Ishikawa (cell line): ENCODE results near the gene JPH3.

Experiments used
- CEBPB ChIP-seq: IDR thresholded peaks from 2 replicates; pipeline ENCODE4 v1.6.1; 2012
- CREB1 ChIP-seq: IDR thresholded peaks from 2 replicates; pipeline ENCODE4 v1.6.1; 2012; ENCODE audit warnings: low read depth
- EGR1 ChIP-seq: IDR thresholded peaks from 2 replicates; pipeline ENCODE4 v1.6.1; 2012
- EP300 ChIP-seq: IDR thresholded peaks from 2 replicates; pipeline ENCODE4 v1.6.1; 2012; ENCODE audit warnings: borderline replicate concordance
- FOXM1 ChIP-seq: IDR thresholded peaks from 2 replicates; pipeline ENCODE4 v1.6.1; 2012; ENCODE audit warnings: low read depth, borderline replicate concordance
- RAD21 ChIP-seq: IDR thresholded peaks from 2 replicates; pipeline ENCODE4 v1.6.1; 2012; ENCODE audit warnings: low read depth
- TAF1 ChIP-seq: IDR thresholded peaks from 2 replicates; pipeline ENCODE4 v1.6.1; 2012; ENCODE audit warnings: low read depth, mild to moderate bottlenecking
- TCF12 ChIP-seq: IDR thresholded peaks from 2 replicates; pipeline ENCODE4 v1.6.1; 2012; ENCODE audit warnings: low read depth
- TEAD4 ChIP-seq: IDR thresholded peaks from 2 replicates; pipeline ENCODE4 v1.6.1; 2012
- YY1 ChIP-seq: IDR thresholded peaks from 2 replicates; pipeline ENCODE4 v1.6.1; 2012; ENCODE audit warnings: low read depth
- TF ChIP-seq, protein P1 (sequence below): IDR thresholded peaks from 2 replicates; pipeline ENCODE4 v1.6.1; 2012
- TF ChIP-seq, protein P2 (sequence below): IDR thresholded peaks from 2 replicates; pipeline ENCODE4 v1.6.1; 2012; ENCODE audit warnings: low read depth, mild to moderate bottlenecking
- TF ChIP-seq, protein P3 (sequence below): IDR thresholded peaks from 2 replicates; pipeline ENCODE4 v1.6.1; 2012

DNA sequence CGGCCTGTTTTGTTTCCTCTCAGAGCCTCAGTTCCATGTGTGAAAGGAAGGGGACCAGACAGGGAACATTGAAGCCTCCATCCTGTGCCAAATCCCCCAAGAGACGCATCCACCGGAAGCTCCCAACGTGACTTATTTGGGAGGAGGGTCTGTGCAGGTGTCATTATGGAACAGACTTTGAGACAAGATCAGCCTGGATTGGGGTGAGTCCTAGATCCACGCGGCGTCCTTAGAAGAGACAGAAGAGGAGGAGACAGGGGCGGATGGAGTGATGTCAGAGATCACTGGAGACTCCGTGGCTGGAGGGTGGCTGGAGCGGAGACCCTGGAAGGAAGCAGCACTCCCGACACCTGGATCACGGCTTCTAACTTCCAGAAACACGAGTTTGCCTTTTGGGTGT lies 83.5 kb downstream of the JPH3 start:
- no peak for TF ChIP-seq CREB1
- TF ChIP-seq EGR1, result no peak
- TF ChIP-seq, protein P1, sequence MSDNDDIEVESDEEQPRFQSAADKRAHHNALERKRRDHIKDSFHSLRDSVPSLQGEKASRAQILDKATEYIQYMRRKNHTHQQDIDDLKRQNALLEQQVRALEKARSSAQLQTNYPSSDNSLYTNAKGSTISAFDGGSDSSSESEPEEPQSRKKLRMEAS, result no peak
- TF ChIP-seq EP300, result no peak
- TF ChIP-seq TCF12, result no peak
- TF ChIP-seq TEAD4, result no peak
- no peak for TF ChIP-seq CEBPB
- TF ChIP-seq YY1, result no peak
- TF ChIP-seq, protein P2, sequence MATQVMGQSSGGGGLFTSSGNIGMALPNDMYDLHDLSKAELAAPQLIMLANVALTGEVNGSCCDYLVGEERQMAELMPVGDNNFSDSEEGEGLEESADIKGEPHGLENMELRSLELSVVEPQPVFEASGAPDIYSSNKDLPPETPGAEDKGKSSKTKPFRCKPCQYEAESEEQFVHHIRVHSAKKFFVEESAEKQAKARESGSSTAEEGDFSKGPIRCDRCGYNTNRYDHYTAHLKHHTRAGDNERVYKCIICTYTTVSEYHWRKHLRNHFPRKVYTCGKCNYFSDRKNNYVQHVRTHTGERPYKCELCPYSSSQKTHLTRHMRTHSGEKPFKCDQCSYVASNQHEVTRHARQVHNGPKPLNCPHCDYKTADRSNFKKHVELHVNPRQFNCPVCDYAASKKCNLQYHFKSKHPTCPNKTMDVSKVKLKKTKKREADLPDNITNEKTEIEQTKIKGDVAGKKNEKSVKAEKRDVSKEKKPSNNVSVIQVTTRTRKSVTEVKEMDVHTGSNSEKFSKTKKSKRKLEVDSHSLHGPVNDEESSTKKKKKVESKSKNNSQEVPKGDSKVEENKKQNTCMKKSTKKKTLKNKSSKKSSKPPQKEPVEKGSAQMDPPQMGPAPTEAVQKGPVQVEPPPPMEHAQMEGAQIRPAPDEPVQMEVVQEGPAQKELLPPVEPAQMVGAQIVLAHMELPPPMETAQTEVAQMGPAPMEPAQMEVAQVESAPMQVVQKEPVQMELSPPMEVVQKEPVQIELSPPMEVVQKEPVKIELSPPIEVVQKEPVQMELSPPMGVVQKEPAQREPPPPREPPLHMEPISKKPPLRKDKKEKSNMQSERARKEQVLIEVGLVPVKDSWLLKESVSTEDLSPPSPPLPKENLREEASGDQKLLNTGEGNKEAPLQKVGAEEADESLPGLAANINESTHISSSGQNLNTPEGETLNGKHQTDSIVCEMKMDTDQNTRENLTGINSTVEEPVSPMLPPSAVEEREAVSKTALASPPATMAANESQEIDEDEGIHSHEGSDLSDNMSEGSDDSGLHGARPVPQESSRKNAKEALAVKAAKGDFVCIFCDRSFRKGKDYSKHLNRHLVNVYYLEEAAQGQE, result no peak
- TF ChIP-seq, protein P3, sequence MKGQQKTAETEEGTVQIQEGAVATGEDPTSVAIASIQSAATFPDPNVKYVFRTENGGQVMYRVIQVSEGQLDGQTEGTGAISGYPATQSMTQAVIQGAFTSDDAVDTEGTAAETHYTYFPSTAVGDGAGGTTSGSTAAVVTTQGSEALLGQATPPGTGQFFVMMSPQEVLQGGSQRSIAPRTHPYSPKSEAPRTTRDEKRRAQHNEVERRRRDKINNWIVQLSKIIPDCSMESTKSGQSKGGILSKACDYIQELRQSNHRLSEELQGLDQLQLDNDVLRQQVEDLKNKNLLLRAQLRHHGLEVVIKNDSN, result no peak
- no peak for TF ChIP-seq TAF1
- no peak for TF ChIP-seq FOXM1
- no peak for TF ChIP-seq RAD21
